DND-41 (cell line): ENCODE results near the gene QARS1.

Experiments used
- ATAC-seq: fragments of 200-7000 bp; cut with Tn5 transposase; 3 replicates; pipeline ENCODE4 v1.9.1; 2021; ENCODE audit warnings: low read depth; ENCODE audit not compliant: insufficient read depth
- DNase-seq: peaks from one replicate; pipeline ENCODE4 v3.0.0-alpha.2; 2020
- H2AFZ ChIP-seq: 2 replicates; pipeline ENCODE4 v1.6.0; 2012; ENCODE audit warnings: low read depth, low read length
- H3K27ac ChIP-seq: 2 replicates; pipeline ENCODE4 v1.5.1; 2012; ENCODE audit warnings: low read length, inconsistent platforms
- H3K27me3 ChIP-seq: fragments of 200-600 bp; sonication (generic); 2 replicates; pipeline ENCODE4 v1.6.0; 2012; ENCODE audit warnings: low read length, mild to moderate bottlenecking, inconsistent platforms; ENCODE audit not compliant: insufficient read depth, poor library complexity
- H3K36me3 ChIP-seq: 2 replicates; pipeline ENCODE4 v1.5.1; 2012; ENCODE audit warnings: low read length, inconsistent platforms; ENCODE audit not compliant: insufficient read depth
- H3K4me1 ChIP-seq: 2 replicates; pipeline ENCODE4 v1.5.1; 2012; ENCODE audit warnings: mild to moderate bottlenecking, low read length; ENCODE audit not compliant: insufficient read depth
- H3K4me2 ChIP-seq: 2 replicates; pipeline ENCODE4 v1.6.0; 2012; ENCODE audit warnings: mild to moderate bottlenecking, moderate library complexity, low read length, inconsistent platforms; ENCODE audit not compliant: insufficient read depth
- H3K4me3 ChIP-seq, 2 experiments: fragments of 200-600 bp in 1 of 2; shearing (Covaris generic) in 1 of 2; 2 replicates each; pipeline ENCODE4 v1.5.1; 2012 to 2016; ENCODE audit warnings: inconsistent platforms in 2 of 2, low read length in 2 of 2, mild to moderate bottlenecking in 2 of 2, low read depth in 1 of 2, moderate library complexity in 1 of 2
- H3K79me2 ChIP-seq: 2 replicates; pipeline ENCODE4 v1.6.0; 2012; ENCODE audit warnings: low read length, inconsistent platforms; ENCODE audit not compliant: insufficient read depth
- H3K9ac ChIP-seq: 2 replicates; pipeline ENCODE4 v1.6.0; 2012; ENCODE audit warnings: low read depth, mild to moderate bottlenecking, inconsistent platforms, low read length, moderate library complexity
- H3K9me3 ChIP-seq: 2 replicates; pipeline ENCODE4 v1.5.1; 2012; ENCODE audit warnings: low read length, moderate library complexity, mild to moderate bottlenecking, inconsistent platforms; ENCODE audit not compliant: insufficient read depth, severe bottlenecking
- H4K20me1 ChIP-seq: 2 replicates; pipeline ENCODE4 v1.6.0; 2012; ENCODE audit warnings: low read length; ENCODE audit not compliant: insufficient read depth
- CTCF ChIP-seq: IDR thresholded peaks from 2 replicates; pipeline ENCODE4 v1.5.1; 2012; ENCODE audit warnings: borderline replicate concordance, low read length, moderate library complexity, mild to moderate bottlenecking; ENCODE audit not compliant: poor library complexity, severe bottlenecking; ENCODE audit errors: extremely low read depth
- EZH2 ChIP-seq: IDR thresholded peaks from 3 replicates; pipeline ENCODE4 v1.6.1; 2012; ENCODE audit warnings: borderline replicate concordance, low read depth, mild to moderate bottlenecking, moderate library complexity, low read length, inconsistent platforms; ENCODE audit not compliant: severe bottlenecking

The QARS1 gene

GRCh38 chr3:49122886-49123545 lies 18.5 kb upstream of the QARS1 start:
- Histone ChIP-seq H2AFZ (no peak overlapping the region), H4K20me1 (peaks cover 6% of the 10 kb centered on the region; the same call in 1 of the 2 replicates), H3K79me2 (peaks cover 19% of the 10 kb centered on the region), H3K9ac (no peak overlapping the region), H3K4me3 (no peak overlapping the region), H3K9me3 (no peaks in the 10 kb centered on the region), H3K27me3 (no peaks in the 10 kb centered on the region), H3K27ac (no peak overlapping the region), H3K4me1 (peaks cover 23% of the 10 kb centered on the region), H3K36me3 (peaks cover 25% of the 10 kb centered on the region), H3K4me2 (no peak overlapping the region)
- ATAC-seq, result no peak
- DNase-seq, result no peak
- TF ChIP-seq CTCF (no peak), EZH2 (no peak)

GRCh38 chr3:49122451-49122850 lies 17.9 kb upstream of the QARS1 start:
- Histone ChIP-seq H2AFZ (no peak overlapping the region), H3K27ac (no peak overlapping the region), H3K4me3 (no peak overlapping the region), H4K20me1 (peaks cover 6% of the 10 kb centered on the region; the same call in 1 of the 2 replicates), H3K4me1 (peaks cover 23% of the 10 kb centered on the region), H3K9me3 (no peaks in the 10 kb centered on the region), H3K4me2 (no peak overlapping the region), H3K79me2 (peaks cover 19% of the 10 kb centered on the region), H3K9ac (no peak overlapping the region), H3K27me3 (no peaks in the 10 kb centered on the region), H3K36me3 (peaks cover 31% of the 10 kb centered on the region)
- DNase-seq, result no peak
- TF ChIP-seq EZH2 (no peak), CTCF (no peak)
- ATAC-seq, result no peak

GRCh38 chr3:49122022-49122421 lies 17.5 kb upstream of the QARS1 start:
- Histone ChIP-seq H3K36me3 (peaks cover 35% of the 10 kb centered on the region), H3K4me2 (no peak overlapping the region), H3K27ac (no peak overlapping the region), H3K4me3 (no peak overlapping the region), H3K9me3 (no peaks in the 10 kb centered on the region), H4K20me1 (peaks cover 6% of the 10 kb centered on the region; the same call in 1 of the 2 replicates), H3K9ac (no peak overlapping the region), H3K27me3 (no peaks in the 10 kb centered on the region), H3K79me2 (peaks cover 19% of the 10 kb centered on the region), H2AFZ (no peak overlapping the region), H3K4me1 (peaks cover 23% of the 10 kb centered on the region)
- TF ChIP-seq CTCF (no peak), EZH2 (no peak)
- DNase-seq, result no peak
- no peak for ATAC-seq
